ACC112 (cell line): ENCODE results near the gene ZNF587.
A peak's percentile ranks its signal among the peaks of the same experiment; 100 is the strongest.
"Not testable (repeated sequence)": the region's sequence is repeated elsewhere in the genome, so short reads cannot be mapped to it uniquely, and the experiment has no call there.

ENCODE experiments used
- H2AFZ ChIP-seq: fragments of 200-600 bp; sonication (generic); one replicate; pipeline ENCODE4 v1.6.0; 2017; ENCODE audit warnings: antibody characterized with exemption, low read length; ENCODE audit not compliant: unreplicated experiment
- H3K27ac ChIP-seq: fragments of 200-600 bp; sonication (generic); 2 replicates; pipeline ENCODE4 v1.5.1; 2014; ENCODE audit warnings: low read depth, mild to moderate bottlenecking, antibody characterized with exemption, low read length, moderate library complexity
- H3K27me3 ChIP-seq: fragments of 200-600 bp; sonication (generic); 2 replicates; pipeline ENCODE4 v1.6.1; 2014; ENCODE audit warnings: mild to moderate bottlenecking, antibody characterized with exemption, low read length, moderate library complexity, mixed read lengths; ENCODE audit not compliant: insufficient read depth
- H3K36me3 ChIP-seq: fragments of 200-600 bp; sonication (generic); 2 replicates; pipeline ENCODE4 v1.6.1; 2016; ENCODE audit warnings: mild to moderate bottlenecking, antibody characterized with exemption, low read length, moderate library complexity, mixed read lengths; ENCODE audit not compliant: insufficient read depth
- H3K4me1 ChIP-seq: fragments of 200-600 bp; sonication (generic); one replicate; pipeline ENCODE4 v1.6.1; 2016; ENCODE audit warnings: low read length, mixed read lengths; ENCODE audit not compliant: insufficient read depth, unreplicated experiment, control insufficient read depth
- H3K4me3 ChIP-seq: fragments of 200-600 bp; sonication (generic); 2 replicates; pipeline ENCODE4 v1.5.1; 2014; ENCODE audit warnings: mild to moderate bottlenecking, low read depth, low read length
- H3K79me2 ChIP-seq: fragments of 200-600 bp; sonication (generic); one replicate; pipeline ENCODE4 v1.6.0; 2016; ENCODE audit warnings: low read length; ENCODE audit not compliant: control insufficient read depth, unreplicated experiment, insufficient read depth

Gene ZNF587

GRCh38 chr19:57849666-57850473 is at the start of gene ZNF587:
ZNF587 (plus strand) TSS chr19:57849859; CDS start chr19:57850039, 180 bp downstream.
- H3K36me3 ChIP-seq, H3K27me3 ChIP-seq, H3K4me1 ChIP-seq: not testable (repeated sequence)
- peaks cover 27% of the 10 kb centered on the region for H3K79me2 ChIP-seq
- H2AFZ ChIP-seq: peak within 1 kb of the TSS; percentile 22
- H3K27ac ChIP-seq: peak within 1 kb of the TSS; percentile 68
- H3K4me3 ChIP-seq: peak within 1 kb of the TSS; percentile 89

- no peaks in the 10 kb centered on the region for H3K27me3 ChIP-seq
- no peaks in the 10 kb centered on the region for H3K36me3 ChIP-seq
- no peak overlapping the region for H3K4me3 ChIP-seq
- H2AFZ ChIP-seq: no peak overlapping the region
- peaks cover 6% of the 10 kb centered on the region for H3K4me1 ChIP-seq
- H3K79me2 ChIP-seq: no peaks in the 10 kb centered on the region
- H3K27ac ChIP-seq: no peak overlapping the region
These were observed 49.0 kb upstream of the ZNF587 start for GRCh38 chr19:57800696-57801095.

- H2AFZ ChIP-seq: no peak overlapping the region
- peak overlapping the region; percentile 27; the same call in 1 of the 2 replicates for H3K27ac ChIP-seq
- no peaks in the 10 kb centered on the region for H3K79me2 ChIP-seq
- H3K4me1 ChIP-seq: peaks cover 6% of the 10 kb centered on the region
- H3K27me3 ChIP-seq: no peaks in the 10 kb centered on the region
- H3K36me3 ChIP-seq: no peaks in the 10 kb centered on the region
- H3K4me3 ChIP-seq: no peak overlapping the region
These were observed 47.4 kb upstream of the ZNF587 start for GRCh38 chr19:57802269-57802668.

- Histone ChIP-seq H3K4me1 (peaks cover 6% of the 10 kb centered on the region), H3K27me3 (no peaks in the 10 kb centered on the region), H2AFZ (peak overlapping the region; percentile 70), H3K79me2 (no peaks in the 10 kb centered on the region), H3K36me3 (peaks cover 6% of the 10 kb centered on the region; the same call in 1 of the 2 replicates), H3K4me3 (peak overlapping the region; percentile 78), H3K27ac (peak overlapping the region; percentile 47)
These were observed 46.4 kb upstream of the ZNF587 start for GRCh38 chr19:57803265-57803593.

- H3K27ac ChIP-seq: peak overlapping the region; percentile 47
- H3K4me1 ChIP-seq: peaks cover 6% of the 10 kb centered on the region
- no peaks in the 10 kb centered on the region for H3K79me2 ChIP-seq
- H3K4me3 ChIP-seq: peak overlapping the region; percentile 78
- peak overlapping the region; percentile 70 for H2AFZ ChIP-seq
- peaks cover 8% of the 10 kb centered on the region; the same call in 1 of the 2 replicates for H3K36me3 ChIP-seq
- no peaks in the 10 kb centered on the region for H3K27me3 ChIP-seq
These were observed 45.9 kb upstream of the ZNF587 start for GRCh38 chr19:57803594-57804325.

GRCh38 chr19:57807541-57807940 is 42.1 kb upstream of the ZNF587 start:
- Histone ChIP-seq H3K27ac (no peak overlapping the region), H3K36me3 (peaks cover 8% of the 10 kb centered on the region; the same call in 1 of the 2 replicates), H2AFZ (no peak overlapping the region), H3K27me3 (no peaks in the 10 kb centered on the region), H3K4me1 (peaks cover 3% of the 10 kb centered on the region), H3K4me3 (no peak overlapping the region), H3K79me2 (no peaks in the 10 kb centered on the region)

GRCh38 chr19:57810410-57811295 is 39.0 kb upstream of the ZNF587 start:
- not testable (repeated sequence) for H3K79me2 ChIP-seq, H3K27ac ChIP-seq, H3K36me3 ChIP-seq, H3K4me1 ChIP-seq, H2AFZ ChIP-seq, H3K27me3 ChIP-seq, H3K4me3 ChIP-seq

GRCh38 chr19:57812226-57812625 is 37.4 kb upstream of the ZNF587 start:
- Histone ChIP-seq H2AFZ (no peak overlapping the region), H3K27ac (no peak overlapping the region), H3K4me3 (no peak overlapping the region), H3K4me1 (no peaks in the 10 kb centered on the region), H3K79me2 (peaks cover 7% of the 10 kb centered on the region), H3K36me3 (peaks cover 8% of the 10 kb centered on the region; the same call in 1 of the 2 replicates), H3K27me3 (no peaks in the 10 kb centered on the region)

GRCh38 chr19:57812975-57813820 is 36.5 kb upstream of the ZNF587 start:
- H3K79me2 ChIP-seq, H3K27ac ChIP-seq, H2AFZ ChIP-seq, H3K27me3 ChIP-seq, H3K36me3 ChIP-seq, H3K4me3 ChIP-seq, H3K4me1 ChIP-seq: not testable (repeated sequence)
